HepG2 (cell line): ENCODE results near the gene STAP1.

Experiments used
- ATF4 ChIP-seq, 2 experiments: fragments of 450-650 bp in 1 of 2; sonication (generic) in 1 of 2; formaldehyde crosslinking; IDR thresholded peaks; 2 replicates each; pipeline versions ENCODE4 v1.5.0 to v1.8.0; 2020 to 2022; ENCODE audit warnings: mild to moderate bottlenecking in 1 of 2, missing genetic modification reagents in 1 of 2
- CTCF ChIP-seq: sonication (generic); formaldehyde crosslinking; IDR thresholded peaks from 2 replicates; pipeline ENCODE4 v1.5.0; 2020; ENCODE audit warnings: mild to moderate bottlenecking, missing genetic modification reagents, moderate library complexity
- EZH2 ChIP-seq: conservative IDR thresholded peaks from 2 replicates; pipeline ENCODE4 v1.6.1; 2012; ENCODE audit warnings: mild to moderate bottlenecking, low read depth, low read length, moderate library complexity
- HOXA7 ChIP-seq: sonication (generic); formaldehyde crosslinking; IDR thresholded peaks from 2 replicates; pipeline ENCODE4 v1.8.1; 2022; ENCODE audit warnings: mild to moderate bottlenecking, missing genetic modification reagents, moderate library complexity
- JUN ChIP-seq: sonication (generic); formaldehyde crosslinking; IDR thresholded peaks from 2 replicates; pipeline ENCODE4 v1.4.0; 2020; ENCODE audit warnings: mild to moderate bottlenecking, missing genetic modification reagents
- MAFK ChIP-seq, 2 experiments: IDR thresholded peaks in 1 of 2; conservative IDR thresholded peaks in 1 of 2; 2 replicates each; pipeline ENCODE4 v1.6.1; 2011; ENCODE audit warnings: improper control_type of control experiment in 2 of 2, low read length in 2 of 2
- RAD21 ChIP-seq: fragments of 450-650 bp; formaldehyde crosslinking; IDR thresholded peaks from 2 replicates; pipeline ENCODE4 v1.5.0; 2020; ENCODE audit warnings: mild to moderate bottlenecking
- U2AF2 ChIP-seq: fragments of 200-400 bp; formaldehyde crosslinking; IDR thresholded peaks from 2 replicates; pipeline ENCODE4 v1.6.1; 2017; ENCODE audit warnings: low read depth, mild to moderate bottlenecking, low read length
- ZNF10 ChIP-seq: sonication (generic); formaldehyde crosslinking; IDR thresholded peaks from 2 replicates; pipeline ENCODE4 v1.4.0; 2020; ENCODE audit warnings: mild to moderate bottlenecking, low read depth, missing genetic modification reagents, borderline replicate concordance
- ZNF30 ChIP-seq: sonication (generic); formaldehyde crosslinking; IDR thresholded peaks from 2 replicates; pipeline ENCODE4 v1.5.0; 2020; ENCODE audit warnings: mild to moderate bottlenecking, missing genetic modification reagents
- TF ChIP-seq, protein P1 (sequence below): IDR thresholded peaks from 2 replicates; pipeline ENCODE4 v1.6.1; 2012; ENCODE audit warnings: inconsistent platforms
- TF ChIP-seq, protein P2 (sequence below): sonication (generic); formaldehyde crosslinking; IDR thresholded peaks from 2 replicates; pipeline ENCODE4 v1.5.0; 2020; ENCODE audit warnings: missing genetic modification reagents, mild to moderate bottlenecking, borderline replicate concordance
- TF ChIP-seq, protein P3 (sequence below): sonication (generic); formaldehyde crosslinking; IDR thresholded peaks from 2 replicates; pipeline ENCODE4 v1.4.0; 2020; ENCODE audit warnings: missing genetic modification reagents
- TF ChIP-seq, protein P4 (sequence below): sonication (generic); formaldehyde crosslinking; IDR thresholded peaks from 2 replicates; pipeline ENCODE4 v1.9.0; 2021; ENCODE audit warnings: missing genetic modification reagents, borderline replicate concordance

- TF ChIP-seq EZH2 (no peak), ZNF10 (CRISPR knock-in tag) (no peak), U2AF2 (no peak), JUN (CRISPR knock-in tag) (no peak), MAFK (conservative IDR thresholded peaks at IDR 0.05 in 1 of 2, IDR thresholded peaks at IDR 0.05 in 1 of 2; ENCODE audit: low read length in 2 of 2) (no peak), ATF4 (CRISPR knock-in tag; IDR thresholded peaks at IDR 0.05) (no peak), CTCF (CRISPR knock-in tag) (no peak), HOXA7 (no peak), RAD21 (no peak), ZNF30 (CRISPR knock-in tag) (no peak)
- TF ChIP-seq, protein P1, sequence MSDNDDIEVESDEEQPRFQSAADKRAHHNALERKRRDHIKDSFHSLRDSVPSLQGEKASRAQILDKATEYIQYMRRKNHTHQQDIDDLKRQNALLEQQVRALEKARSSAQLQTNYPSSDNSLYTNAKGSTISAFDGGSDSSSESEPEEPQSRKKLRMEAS: no peak
- TF ChIP-seq, protein P2, sequence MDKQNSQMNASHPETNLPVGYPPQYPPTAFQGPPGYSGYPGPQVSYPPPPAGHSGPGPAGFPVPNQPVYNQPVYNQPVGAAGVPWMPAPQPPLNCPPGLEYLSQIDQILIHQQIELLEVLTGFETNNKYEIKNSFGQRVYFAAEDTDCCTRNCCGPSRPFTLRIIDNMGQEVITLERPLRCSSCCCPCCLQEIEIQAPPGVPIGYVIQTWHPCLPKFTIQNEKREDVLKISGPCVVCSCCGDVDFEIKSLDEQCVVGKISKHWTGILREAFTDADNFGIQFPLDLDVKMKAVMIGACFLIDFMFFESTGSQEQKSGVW (CRISPR knock-in tag): no peak
- TF ChIP-seq, protein P3, sequence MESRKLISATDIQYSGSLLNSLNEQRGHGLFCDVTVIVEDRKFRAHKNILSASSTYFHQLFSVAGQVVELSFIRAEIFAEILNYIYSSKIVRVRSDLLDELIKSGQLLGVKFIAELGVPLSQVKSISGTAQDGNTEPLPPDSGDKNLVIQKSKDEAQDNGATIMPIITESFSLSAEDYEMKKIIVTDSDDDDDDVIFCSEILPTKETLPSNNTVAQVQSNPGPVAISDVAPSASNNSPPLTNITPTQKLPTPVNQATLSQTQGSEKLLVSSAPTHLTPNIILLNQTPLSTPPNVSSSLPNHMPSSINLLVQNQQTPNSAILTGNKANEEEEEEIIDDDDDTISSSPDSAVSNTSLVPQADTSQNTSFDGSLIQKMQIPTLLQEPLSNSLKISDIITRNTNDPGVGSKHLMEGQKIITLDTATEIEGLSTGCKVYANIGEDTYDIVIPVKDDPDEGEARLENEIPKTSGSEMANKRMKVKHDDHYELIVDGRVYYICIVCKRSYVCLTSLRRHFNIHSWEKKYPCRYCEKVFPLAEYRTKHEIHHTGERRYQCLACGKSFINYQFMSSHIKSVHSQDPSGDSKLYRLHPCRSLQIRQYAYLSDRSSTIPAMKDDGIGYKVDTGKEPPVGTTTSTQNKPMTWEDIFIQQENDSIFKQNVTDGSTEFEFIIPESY (CRISPR knock-in tag): no peak
- TF ChIP-seq, protein P4, sequence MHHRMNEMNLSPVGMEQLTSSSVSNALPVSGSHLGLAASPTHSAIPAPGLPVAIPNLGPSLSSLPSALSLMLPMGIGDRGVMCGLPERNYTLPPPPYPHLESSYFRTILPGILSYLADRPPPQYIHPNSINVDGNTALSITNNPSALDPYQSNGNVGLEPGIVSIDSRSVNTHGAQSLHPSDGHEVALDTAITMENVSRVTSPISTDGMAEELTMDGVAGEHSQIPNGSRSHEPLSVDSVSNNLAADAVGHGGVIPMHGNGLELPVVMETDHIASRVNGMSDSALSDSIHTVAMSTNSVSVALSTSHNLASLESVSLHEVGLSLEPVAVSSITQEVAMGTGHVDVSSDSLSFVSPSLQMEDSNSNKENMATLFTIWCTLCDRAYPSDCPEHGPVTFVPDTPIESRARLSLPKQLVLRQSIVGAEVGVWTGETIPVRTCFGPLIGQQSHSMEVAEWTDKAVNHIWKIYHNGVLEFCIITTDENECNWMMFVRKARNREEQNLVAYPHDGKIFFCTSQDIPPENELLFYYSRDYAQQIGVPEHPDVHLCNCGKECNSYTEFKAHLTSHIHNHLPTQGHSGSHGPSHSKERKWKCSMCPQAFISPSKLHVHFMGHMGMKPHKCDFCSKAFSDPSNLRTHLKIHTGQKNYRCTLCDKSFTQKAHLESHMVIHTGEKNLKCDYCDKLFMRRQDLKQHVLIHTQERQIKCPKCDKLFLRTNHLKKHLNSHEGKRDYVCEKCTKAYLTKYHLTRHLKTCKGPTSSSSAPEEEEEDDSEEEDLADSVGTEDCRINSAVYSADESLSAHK: no peak
These were observed 45.5 kb downstream of the STAP1 start for GRCh38 chr4:67604029-67604381.
